ENCODE data around the gene CALN1.

CALN1 gene

GRCh38 chr7:72321637-72322036, 90.5 kb downstream of the CALN1 start:
- DNase-seq, result no peak

GRCh38 chr7:72321081-72321480, 91.1 kb downstream of the CALN1 start:
- no peak for DNase-seq

- DNase-seq, result no peak
These were observed 94.8 kb downstream of the CALN1 start for GRCh38 chr7:72317341-72317740.

GRCh38 chr7:72316148-72316547, 96.0 kb downstream of the CALN1 start:
- DNase-seq, result no peak

- DNase-seq, result no peak
These were observed 98.2 kb downstream of the CALN1 start for GRCh38 chr7:72313906-72314305.

GRCh38 chr7:72310301-72310700, 101.8 kb downstream of the CALN1 start:
- DNase-seq, result no peak

- DNase-seq, result no peak
These were observed 102.7 kb downstream of the CALN1 start for GRCh38 chr7:72309476-72309875.

- DNase-seq, result no peak
These were observed 103.2 kb downstream of the CALN1 start for GRCh38 chr7:72308986-72309385.

GRCh38 chr7:72307566-72307965, 104.6 kb downstream of the CALN1 start:
- DNase-seq, result no peak

GRCh38 chr7:72298912-72299311, 113.2 kb downstream of the CALN1 start:
- no peak for DNase-seq

GRCh38 chr7:72298091-72298490, 114.0 kb downstream of the CALN1 start:
- no peak for DNase-seq

GRCh38 chr7:72297636-72298035, 114.5 kb downstream of the CALN1 start:
- DNase-seq, result no peak

- no peak for DNase-seq
These were observed 119.3 kb downstream of the CALN1 start for GRCh38 chr7:72292794-72293193.

- DNase-seq, result no peak
These were observed 120.0 kb downstream of the CALN1 start for GRCh38 chr7:72292118-72292517.

- no peak for DNase-seq
These were observed 125.6 kb downstream of the CALN1 start for GRCh38 chr7:72286519-72286918.

- DNase-seq, result no peak
These were observed 128.8 kb downstream of the CALN1 start for GRCh38 chr7:72283309-72283708.

GRCh38 chr7:72281308-72281707, 130.8 kb downstream of the CALN1 start:
- no peak for DNase-seq

- no peak for DNase-seq
These were observed 132.9 kb downstream of the CALN1 start for GRCh38 chr7:72279203-72279602.

GRCh38 chr7:72278550-72278949, 133.6 kb downstream of the CALN1 start:
- DNase-seq, result no peak

- no peak for DNase-seq
These were observed 136.6 kb downstream of the CALN1 start for GRCh38 chr7:72275382-72276070.

- DNase-seq, result no peak
These were observed 139.7 kb downstream of the CALN1 start for GRCh38 chr7:72272479-72272878.

- no peak for DNase-seq
These were observed 143.3 kb downstream of the CALN1 start for GRCh38 chr7:72268796-72269195.

- DNase-seq, result no peak
These were observed 144.0 kb downstream of the CALN1 start for GRCh38 chr7:72268090-72268489.

- no peak for DNase-seq
These were observed 144.8 kb downstream of the CALN1 start for GRCh38 chr7:72267291-72267800.

- DNase-seq, result no peak
These were observed 145.4 kb downstream of the CALN1 start for GRCh38 chr7:72266771-72267170.
